A673 (cell line): Measurements from ENCODE around the gene EFNA5. TPM values are rescaled to one million over a fixed set of nuclear protein-coding genes. Genes with fewer than 3 reads are reported as not detected.

Experiments used
- BruUV-seq: library from RNA; stranded (reverse); fragments of 400-500 nt; replicated peaks from 2 replicates; lab custom pipeline; 2021; lab: Mats Ljungman, UMichigan
- CTCF ChIA-PET: fragments of 300-600 bp; sonication (Branson Sonifier 250); formaldehyde crosslinking; loops from one replicate; lab custom pipeline; 2022; ENCODE audit warnings: antibody characterized with exemption; lab: Charles Lee
- POLR2A ChIA-PET: fragments of 300-600 bp; sonication (Branson Sonifier 250); formaldehyde crosslinking; loops from one replicate; lab custom pipeline; 2022; ENCODE audit warnings: antibody characterized with exemption; ENCODE audit not compliant: low non-redundant PET; lab: Charles Lee
- DNase-seq: peaks from one replicate; pipeline ENCODE4 v3.0.0-alpha.2; 2015; ENCODE audit warnings: low spot score
- H3K27ac ChIP-seq: fragments of 200-600 bp; sonication (generic); 2 replicates; pipeline ENCODE4 v1.5.1; 2016; ENCODE audit warnings: mixed run types, low read depth, mild to moderate bottlenecking, mixed read lengths, antibody characterized with exemption, low read length; ENCODE audit not compliant: poor library complexity, severe bottlenecking
- H3K27me3 ChIP-seq: fragments of 200-600 bp; sonication (generic); replicated peaks from 2 replicates; pipeline ENCODE4 v1.6.1; 2017; ENCODE audit warnings: mixed run types, low read depth, mild to moderate bottlenecking, mixed read lengths, antibody characterized with exemption, low read length; ENCODE audit not compliant: insufficient read depth, poor library complexity
- H3K36me3 ChIP-seq: fragments of 200-600 bp; sonication (generic); 2 replicates; pipeline ENCODE4 v1.6.1; 2016; ENCODE audit warnings: mixed run types, mild to moderate bottlenecking, mixed read lengths, antibody characterized with exemption, low read length; ENCODE audit not compliant: insufficient read depth, poor library complexity, severe bottlenecking
- H3K4me1 ChIP-seq: fragments of 200-600 bp; sonication (generic); 2 replicates; pipeline ENCODE4 v1.6.1; 2017; ENCODE audit warnings: mixed run types, mild to moderate bottlenecking, mixed read lengths, antibody characterized with exemption, low read length; ENCODE audit not compliant: insufficient read depth, poor library complexity, severe bottlenecking
- H3K4me3 ChIP-seq: fragments of 200-600 bp; sonication (generic); 2 replicates; pipeline ENCODE4 v1.5.1; 2016; ENCODE audit warnings: low read depth, mixed run types, mild to moderate bottlenecking, mixed read lengths, low read length; ENCODE audit not compliant: poor library complexity, severe bottlenecking
- H3K9me3 ChIP-seq: fragments of 200-600 bp; sonication (generic); 2 replicates; pipeline ENCODE4 v1.6.1; 2016; ENCODE audit warnings: mixed run types, low read depth, mild to moderate bottlenecking, mixed read lengths, antibody characterized with exemption, low read length; ENCODE audit not compliant: poor library complexity, severe bottlenecking
- CTCF ChIP-seq: fragments of 300-800, 200-600 bp; sonication (generic); conservative IDR thresholded peaks from 2 replicates; pipeline ENCODE4 v1.5.1; 2017; ENCODE audit warnings: low read depth, mild to moderate bottlenecking, antibody characterized with exemption, low read length, moderate library complexity, mixed read lengths
- EZH2 ChIP-seq: fragments of 200-600 bp; sonication (generic); IDR thresholded peaks from 2 replicates; pipeline ENCODE4 v1.6.1; 2017; ENCODE audit warnings: borderline replicate concordance, low read depth, mild to moderate bottlenecking, mixed read lengths, antibody characterized with exemption, low read length; ENCODE audit not compliant: poor library complexity, severe bottlenecking
- intact Hi-C: fragments of 100-400 bp; cut with micrococcal nuclease; formaldehyde crosslinking; loops from one replicate; pipeline ENCODE4 v1.10.0; 2022; ENCODE audit not compliant: unreplicated experiment
- total RNA-seq: library from RNA; stranded (reverse); gene quantifications from 2 replicates; pipeline ENCODE4 v1.2.3, GENCODE V29; 2021

EFNA5 gene
- total RNA-seq, 1 experiment from 2014 or later = 16.7 TPM

- ChIA-PET POLR2A (no interaction called here), CTCF (no interaction called here)
- DNase-seq = no peak
- Histone ChIP-seq H3K4me3 (no peak overlapping the region), H3K27me3 (no peaks in the 10 kb centered on the region), H3K9me3 (no peaks in the 10 kb centered on the region), H3K36me3 (no peaks in the 10 kb centered on the region), H3K4me1 (peaks cover 3% of the 10 kb centered on the region), H3K27ac (no peak overlapping the region)
- no peak for TF ChIP-seq EZH2
- TF ChIP-seq CTCF = no peak
- intact Hi-C loops = no loop called here
- BruUV-seq = no TSS peak
These were observed 12.2 kb downstream of the EFNA5 start for GRCh38 chr5:107658528-107658927.

- no TSS peak for BruUV-seq
- POLR2A ChIA-PET = no interaction called here
- CTCF ChIA-PET = no interaction called here
- intact Hi-C loops = no loop called here
- peaks cover 11% of the 10 kb centered on the region for H3K4me1 ChIP-seq
- H3K36me3 ChIP-seq = no peaks in the 10 kb centered on the region
- no peak for DNase-seq
- no peaks in the 10 kb centered on the region for H3K27me3 ChIP-seq
- H3K9me3 ChIP-seq = no peaks in the 10 kb centered on the region
- H3K4me3 ChIP-seq = no peak overlapping the region
- no peak overlapping the region for H3K27ac ChIP-seq
- TF ChIP-seq EZH2 (no peak), CTCF (no peak)
These were observed 14.9 kb downstream of the EFNA5 start for GRCh38 chr5:107655831-107656230.

GRCh38 chr5:107654827-107655226, 15.9 kb downstream of the EFNA5 start:
- peaks cover 11% of the 10 kb centered on the region for H3K4me1 ChIP-seq
- intact Hi-C loops = no loop called here
- no peaks in the 10 kb centered on the region for H3K27me3 ChIP-seq
- DNase-seq = no peak
- no peak overlapping the region for H3K27ac ChIP-seq
- POLR2A ChIA-PET = interaction anchor here (0.6 kb wide), 1 partner anchor 1471 kb away, joined by 4 read pairs; no protein-coding TSS in a partner anchor
- CTCF ChIA-PET = no interaction called here
- H3K4me3 ChIP-seq = no peak overlapping the region
- no peaks in the 10 kb centered on the region for H3K36me3 ChIP-seq
- no peak for TF ChIP-seq EZH2
- TF ChIP-seq CTCF = no peak
- no TSS peak for BruUV-seq
- no peaks in the 10 kb centered on the region for H3K9me3 ChIP-seq
